Thoracic aorta (tissue), 2 donors: ENCODE results near the gene MAPT. TPM values are rescaled to one million over a fixed set of nuclear protein-coding genes. Genes with fewer than 3 reads are reported as not detected.

ENCODE experiments used
- ATAC-seq: fragments of 150-250 bp; one replicate; pipeline ENCODE4 v1.8.0; 2017; ENCODE audit warnings: low read depth; ENCODE audit not compliant: insufficient number of reproducible peaks, low FRiP score
- DNase-seq: peaks from one replicate; pipeline ENCODE4 v3.0.0-alpha.2; 2020; ENCODE audit warnings: low spot score
- H3K27ac ChIP-seq, 2 donors: fragments of 200-600 bp; sonication (generic); 1 replicate in 1 of 2; 2 replicates in 1 of 2; pipeline ENCODE4 v1.5.1; 2016; ENCODE audit warnings: mild to moderate bottlenecking in 2 of 2, moderate library complexity in 2 of 2
- H3K27me3 ChIP-seq: fragments of 200-600 bp; sonication (generic); replicated peaks from 2 replicates; pipeline ENCODE4 v1.6.0; 2016; ENCODE audit warnings: mild to moderate bottlenecking; ENCODE audit not compliant: insufficient read depth
- H3K36me3 ChIP-seq: fragments of 200-600 bp; sonication (generic); one replicate; pipeline ENCODE4 v1.5.1; 2016
- H3K4me1 ChIP-seq, 2 donors: fragments of 200-600 bp; sonication (generic); 1 replicate in 1 of 2; 2 replicates in 1 of 2; pipeline versions ENCODE4 v1.5.1 to v1.6.0; 2016; ENCODE audit warnings: low read depth in 2 of 2, mild to moderate bottlenecking in 1 of 2; ENCODE audit not compliant: control insufficient read depth in 1 of 2
- H3K4me3 ChIP-seq: fragments of 200-600 bp; sonication (generic); 2 replicates; pipeline ENCODE4 v1.5.1; 2016; ENCODE audit warnings: mild to moderate bottlenecking
- H3K9me3 ChIP-seq: fragments of 200-600 bp; sonication (generic); 2 replicates; pipeline ENCODE4 v1.5.1; 2016
- CTCF ChIP-seq: fragments of 200-600 bp; sonication (generic); IDR thresholded peaks from one replicate; pipeline ENCODE4 v1.5.1; 2019; ENCODE audit warnings: antibody characterized with exemption
- total RNA-seq, 2 donors: library from RNA; depleted of rRNA; stranded (reverse); fragments of >200 nt; gene quantifications; one replicate each; pipeline versions ENCODE4 v1.1.0 to v1.2.3, GENCODE V29; 2016

Gene MAPT
- total RNA-seq, 2 donors from 2014 or later, result 3.1 to 4.6 TPM

- DNase-seq, result no peak
- no peak overlapping the region for H3K4me3 ChIP-seq
- no peak overlapping the region for H3K27ac ChIP-seq
- no peaks in the 10 kb centered on the region for H3K36me3 ChIP-seq
- ATAC-seq, result no peak
- no peak for TF ChIP-seq CTCF
- H3K4me1 ChIP-seq, result peaks cover 11 to 23% of the 10 kb centered on the region in 2 donors
- H3K9me3 ChIP-seq, result no peaks in the 10 kb centered on the region
- H3K27me3 ChIP-seq, result no peaks in the 10 kb centered on the region
Measured at GRCh38 chr17:45900136-45900535, 5.8 kb downstream of the MAPT start.

- no peak for DNase-seq
Measured at GRCh38 chr17:45900723-45901415, 6.5 kb downstream of the MAPT start.

GRCh38 chr17:45902892-45903346 lies 8.6 kb downstream of the MAPT start:
- Histone ChIP-seq H3K36me3 (no peaks in the 10 kb centered on the region), H3K27me3 (no peaks in the 10 kb centered on the region), H3K27ac (no peak overlapping the region), H3K4me3 (no peak overlapping the region), H3K9me3 (no peaks in the 10 kb centered on the region), H3K4me1 (no peaks in the 10 kb centered on the region)
- TF ChIP-seq CTCF, result no peak
- DNase-seq (no peak), ATAC-seq (no peak)

More at GRCh38 chr17:45900723-45901415, 6.5 kb downstream of the MAPT start:
- ATAC-seq, result no peak
- Histone ChIP-seq H3K4me1 (peaks cover 4 to 16% of the 10 kb centered on the region in 2 donors), H3K9me3 (no peaks in the 10 kb centered on the region), H3K36me3 (no peaks in the 10 kb centered on the region), H3K27ac (no peak overlapping the region), H3K27me3 (no peaks in the 10 kb centered on the region), H3K4me3 (no peak overlapping the region)
- no peak for TF ChIP-seq CTCF

GRCh38 chr17:45904866-45905265 lies 10.5 kb downstream of the MAPT start:
- TF ChIP-seq CTCF, result no peak
- Histone ChIP-seq H3K9me3 (no peaks in the 10 kb centered on the region), H3K27me3 (no peaks in the 10 kb centered on the region), H3K36me3 (no peaks in the 10 kb centered on the region), H3K4me1 (no peaks in the 10 kb centered on the region), H3K4me3 (no peak overlapping the region), H3K27ac (no peak overlapping the region)
- DNase-seq, result no peak
- no peak for ATAC-seq

- no peaks in the 10 kb centered on the region for H3K36me3 ChIP-seq
- no peak overlapping the region for H3K4me3 ChIP-seq
- no peaks in the 10 kb centered on the region for H3K9me3 ChIP-seq
- no peak for TF ChIP-seq CTCF
- H3K4me1 ChIP-seq, result no peaks in the 10 kb centered on the region
- no peak for ATAC-seq
- no peaks in the 10 kb centered on the region for H3K27me3 ChIP-seq
- no peak overlapping the region for H3K27ac ChIP-seq
- no peak for DNase-seq
Measured at GRCh38 chr17:45905814-45906213, 11.5 kb downstream of the MAPT start.
